Stimulated activated CD4-positive, alpha-beta T cell treated with anti-CD3 and anti-CD28 coated beads, Interleukin-1b, Interleukin-23, amount 100 ng/mL, for 4 hours (primary cell): ENCODE measurements around the gene AZIN2.
"Not testable (repeated sequence)": the region's sequence is repeated elsewhere in the genome, so short reads cannot be mapped to it uniquely, and the experiment has no call there.

ENCODE experiments used
- DNase-seq, 2 donors: peaks; one replicate each; pipeline ENCODE4 v3.0.0-alpha.2; 2020; ENCODE audit warnings: low read depth in 2 of 2

The AZIN2 gene

DNA sequence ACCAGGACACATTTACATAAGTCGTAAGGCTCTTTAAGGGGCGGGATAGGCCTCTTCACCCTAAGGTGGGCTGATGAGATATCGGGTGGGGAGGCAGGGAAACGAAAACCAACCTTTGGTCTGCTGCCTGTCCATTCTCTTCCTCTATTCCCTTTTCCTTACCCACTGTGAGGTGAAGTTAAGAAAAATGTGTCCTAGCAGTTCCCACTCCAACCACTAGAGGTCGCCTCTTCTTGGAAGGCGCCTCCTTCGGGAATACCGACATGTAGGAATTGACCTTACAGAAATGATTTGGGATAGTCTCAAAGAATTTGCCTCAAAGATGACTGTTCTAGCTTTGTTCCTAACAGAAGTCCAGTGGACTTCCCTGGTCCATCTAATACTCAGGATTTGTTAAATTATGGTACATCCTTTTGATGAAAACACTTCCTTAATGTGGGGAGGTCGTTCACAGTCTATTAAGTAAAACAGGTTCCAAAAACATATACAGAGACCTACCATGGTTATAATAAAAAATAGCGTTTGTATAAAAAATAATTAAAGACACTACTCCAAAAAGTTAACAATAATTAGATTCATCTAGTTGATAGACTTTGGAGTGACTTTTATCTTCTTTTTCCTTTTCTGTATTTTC lies 14.1 kb downstream of the AZIN2 start:
- DNase-seq: peak in 1 of 2 donors; percentile 24

DNA sequence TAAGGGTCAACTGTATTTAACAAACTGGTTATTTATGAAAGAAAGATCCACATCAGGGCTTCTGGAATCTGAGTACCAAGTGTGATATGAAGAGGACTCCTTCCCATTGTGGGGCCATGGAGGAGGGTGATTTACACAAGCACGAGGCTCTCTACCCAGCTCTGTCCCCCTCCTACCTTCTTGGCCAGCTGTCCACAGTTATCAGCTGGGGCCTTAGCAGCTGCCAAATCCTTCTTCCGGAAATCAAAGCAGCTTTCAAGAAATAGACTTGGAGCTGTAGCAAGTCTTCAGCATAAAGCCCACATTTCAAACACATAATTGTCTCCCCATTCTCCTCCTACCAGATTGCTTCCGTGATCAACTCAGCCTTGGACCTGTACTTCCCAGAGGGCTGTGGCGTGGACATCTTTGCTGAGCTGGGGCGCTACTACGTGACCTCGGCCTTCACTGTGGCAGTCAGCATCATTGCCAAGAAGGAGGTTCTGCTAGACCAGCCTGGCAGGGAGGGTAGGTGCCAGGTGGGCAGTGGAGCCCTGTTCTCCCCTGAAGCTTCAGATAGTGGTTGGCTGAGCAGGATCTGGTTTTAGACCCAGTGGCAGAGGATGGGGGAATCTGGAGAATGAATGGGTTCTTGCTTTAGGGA lies 15.5 kb downstream of the AZIN2 start:
- no peak for DNase-seq

DNA sequence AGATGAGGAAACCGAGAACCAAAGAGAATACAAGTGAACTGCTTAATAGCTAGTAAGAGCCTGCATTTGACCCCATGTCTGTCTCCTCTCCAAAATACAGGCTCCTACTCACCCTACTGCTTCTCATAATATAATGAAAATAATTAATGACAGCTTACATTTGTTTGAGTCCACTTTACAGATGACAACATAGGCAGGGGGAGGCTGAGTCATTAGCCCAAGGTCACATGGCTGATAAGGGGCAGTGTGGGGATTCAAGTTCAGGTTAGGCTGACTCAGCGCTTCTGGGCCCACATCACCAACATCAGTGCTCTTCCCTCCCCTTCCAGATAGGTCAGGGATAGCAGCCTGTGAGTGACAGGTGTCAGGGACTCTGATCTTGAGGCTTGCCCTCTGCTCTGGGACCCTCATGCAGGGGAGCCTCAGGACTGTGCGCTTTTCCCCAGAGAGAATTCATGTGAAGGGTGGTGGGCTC lies 16.2 kb downstream of the AZIN2 start:
- no peak for DNase-seq

DNA sequence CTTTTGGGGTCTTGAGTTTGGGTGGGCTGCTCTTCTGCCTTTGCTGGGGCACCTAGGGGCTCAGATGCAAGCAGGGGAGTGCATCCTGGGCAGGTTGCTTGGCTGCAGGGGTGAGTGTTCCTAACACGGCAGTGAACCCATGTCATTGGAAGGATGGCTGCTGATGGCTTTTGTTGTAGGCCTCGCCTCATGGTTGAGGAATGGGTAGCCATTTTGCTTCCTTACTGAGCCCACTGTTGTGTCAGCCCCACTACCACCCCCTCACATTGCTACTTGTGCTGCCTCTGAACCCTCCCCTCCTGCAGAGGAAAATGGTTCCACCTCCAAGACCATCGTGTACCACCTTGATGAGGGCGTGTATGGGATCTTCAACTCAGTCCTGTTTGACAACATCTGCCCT lies 16.8 kb downstream of the AZIN2 start:
- no peak for DNase-seq

DNA sequence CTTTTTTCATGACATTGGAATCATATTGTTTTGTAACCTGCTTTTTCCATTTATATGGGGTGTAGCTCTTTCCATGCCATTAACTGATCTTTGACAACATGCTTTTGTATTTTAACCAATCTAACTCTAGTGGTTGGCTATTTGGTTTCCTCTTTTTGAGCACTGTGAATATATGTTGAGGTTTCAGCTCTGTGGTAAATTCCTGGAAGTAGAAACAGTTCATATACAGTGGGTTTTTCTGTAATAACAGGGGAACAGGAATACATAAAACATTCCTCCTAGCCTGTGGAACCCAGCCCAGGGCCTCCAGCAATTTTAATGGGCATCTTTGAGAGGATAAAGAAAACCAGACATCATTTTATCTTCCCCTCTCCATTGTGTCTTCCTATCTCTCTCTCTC lies 17.4 kb downstream of the AZIN2 start:
- DNase-seq: no peak

DNA sequence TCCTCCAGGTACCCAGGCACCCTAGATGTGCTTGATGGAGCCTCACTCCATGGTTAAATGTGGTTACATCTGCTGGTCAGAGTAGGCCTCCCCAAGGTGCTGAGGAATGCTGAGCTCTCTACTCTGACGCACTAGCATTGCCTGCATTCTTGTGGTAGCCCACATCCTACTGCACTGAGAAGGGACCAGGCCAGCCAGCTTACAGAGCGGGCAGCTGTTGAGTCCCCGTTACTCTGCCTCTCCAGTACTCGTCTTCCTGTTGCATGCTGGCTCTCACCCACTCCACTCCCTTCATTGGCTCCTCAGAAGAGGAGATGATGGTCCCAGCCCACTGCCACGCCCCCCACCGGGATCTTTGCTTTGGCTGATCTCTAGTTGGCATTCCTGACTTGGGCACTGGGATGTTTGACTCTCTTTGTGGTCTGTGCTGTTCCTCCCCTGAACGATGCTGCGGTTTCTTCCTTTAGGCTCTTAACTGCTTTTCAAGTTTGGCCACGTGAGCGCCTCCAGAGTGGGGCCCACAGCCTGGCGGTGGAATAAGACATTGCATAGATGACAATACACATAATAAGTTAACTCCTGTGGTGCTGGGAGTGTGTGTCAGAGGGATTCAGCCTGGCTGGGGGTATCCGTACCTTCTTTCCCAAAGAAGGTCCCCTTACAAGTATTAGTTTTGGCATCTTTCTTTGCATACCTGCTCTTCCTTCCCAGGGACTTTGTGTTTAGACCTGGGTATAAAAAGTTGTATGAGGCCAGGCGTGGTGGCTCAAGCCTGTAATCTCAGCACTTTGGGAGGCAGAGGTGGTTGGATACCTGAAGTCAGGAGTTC lies 18.6 kb downstream of the AZIN2 start:
- peak; percentile 29 to 34 for DNase-seq

DNA sequence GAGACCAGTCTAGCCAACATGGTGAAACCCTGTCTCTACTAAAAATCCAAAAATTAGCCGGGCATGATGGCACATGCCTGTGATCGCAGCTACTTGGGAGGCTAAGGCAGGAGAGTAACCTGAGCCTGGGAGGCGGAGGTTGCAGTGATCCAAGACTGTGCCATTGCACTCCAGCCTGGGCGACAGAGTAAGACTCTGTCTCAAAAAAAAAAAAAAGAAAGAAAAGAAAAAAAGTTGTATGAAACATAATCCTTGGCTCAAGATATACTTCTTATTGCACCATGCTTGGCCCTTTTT lies 19.1 kb downstream of the AZIN2 start:
- DNase-seq: not testable (repeated sequence)

DNA sequence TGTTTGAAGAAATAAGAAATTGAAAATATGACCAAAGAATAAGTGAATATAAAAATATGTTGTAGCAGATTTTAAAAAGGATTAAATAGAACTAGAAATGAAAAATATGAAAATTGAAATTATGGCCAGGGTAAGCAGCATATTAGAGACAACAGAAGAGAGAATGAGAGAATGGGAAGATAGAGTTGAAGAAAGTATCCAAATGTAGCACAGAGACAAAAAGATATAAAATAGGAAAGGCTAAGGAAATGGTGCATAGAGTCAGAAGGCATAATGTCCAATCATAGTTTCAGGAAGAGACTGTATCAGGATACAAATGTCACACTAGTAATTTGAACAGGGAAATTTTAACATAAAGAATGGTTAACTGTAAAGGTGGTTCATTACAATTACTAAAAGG lies 29.5 kb downstream of the AZIN2 start:
- no peak for DNase-seq

DNA sequence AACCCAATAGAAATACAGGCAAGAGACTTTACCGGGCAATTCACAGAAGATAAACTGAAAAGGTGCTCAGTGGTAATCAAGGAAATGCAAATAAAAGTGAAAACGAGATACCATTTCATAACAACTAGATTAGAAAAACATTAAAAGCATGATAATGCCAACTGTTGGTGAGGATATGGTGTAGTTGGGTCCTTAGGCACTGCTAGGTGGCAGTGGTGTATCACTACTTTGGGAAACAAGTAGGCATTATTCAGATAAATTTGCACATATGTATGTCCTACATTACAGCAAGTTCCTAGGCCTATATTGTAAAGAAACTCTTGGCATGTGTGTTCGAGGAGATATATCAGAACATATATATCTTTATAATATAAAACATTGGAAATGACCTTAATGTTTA lies 31.0 kb downstream of the AZIN2 start:
- DNase-seq: no peak

DNA sequence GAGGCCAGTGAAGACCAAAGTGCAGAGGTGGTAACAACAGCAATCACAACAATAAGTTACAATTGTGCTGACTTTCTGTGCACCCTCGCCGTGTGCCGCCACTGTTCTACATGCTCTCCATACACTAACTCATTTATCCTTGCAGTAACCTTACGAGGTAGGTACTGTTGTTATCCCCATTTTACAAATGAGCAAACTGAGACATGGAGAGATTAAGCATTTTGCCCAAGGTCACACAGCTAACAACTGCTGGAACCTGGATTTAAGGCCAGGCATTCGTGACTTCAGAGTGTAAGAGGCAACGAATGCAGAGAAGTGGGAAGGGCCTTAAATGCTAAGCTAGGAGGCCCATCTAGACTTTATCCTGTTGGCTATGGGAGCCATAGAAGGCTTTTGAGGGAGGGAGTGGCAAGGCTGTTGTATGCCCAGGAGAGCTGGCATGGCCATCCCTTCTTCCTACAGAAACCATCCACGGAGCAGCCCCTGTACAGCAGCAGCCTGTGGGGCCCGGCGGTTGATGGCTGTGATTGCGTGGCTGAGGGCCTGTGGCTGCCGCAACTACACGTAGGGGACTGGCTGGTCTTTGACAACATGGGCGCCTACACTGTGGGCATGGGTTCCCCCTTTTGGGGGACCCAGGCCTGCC lies 36.6 kb downstream of the AZIN2 start:
- DNase-seq: no peak

DNA sequence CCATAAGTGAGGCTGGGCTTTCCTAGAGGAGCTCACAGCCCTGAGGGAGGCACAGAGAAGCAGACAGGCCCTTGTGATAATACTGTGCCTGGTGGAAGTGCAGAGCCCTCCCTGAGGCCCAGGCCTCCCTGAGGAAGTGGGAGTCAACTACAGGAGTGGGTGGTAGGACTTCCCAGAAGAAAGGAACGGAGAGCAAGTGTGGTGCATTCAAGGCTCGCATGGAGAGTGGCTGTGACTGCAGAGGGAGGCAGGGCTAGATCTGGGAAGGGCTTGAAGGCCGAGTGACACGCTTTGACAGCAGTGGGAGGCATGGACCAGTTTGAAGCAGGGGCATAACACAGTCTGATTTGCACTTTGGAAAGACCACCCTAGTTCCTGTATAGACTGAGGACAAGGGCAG lies 37.3 kb downstream of the AZIN2 start:
- DNase-seq: no peak

DNA sequence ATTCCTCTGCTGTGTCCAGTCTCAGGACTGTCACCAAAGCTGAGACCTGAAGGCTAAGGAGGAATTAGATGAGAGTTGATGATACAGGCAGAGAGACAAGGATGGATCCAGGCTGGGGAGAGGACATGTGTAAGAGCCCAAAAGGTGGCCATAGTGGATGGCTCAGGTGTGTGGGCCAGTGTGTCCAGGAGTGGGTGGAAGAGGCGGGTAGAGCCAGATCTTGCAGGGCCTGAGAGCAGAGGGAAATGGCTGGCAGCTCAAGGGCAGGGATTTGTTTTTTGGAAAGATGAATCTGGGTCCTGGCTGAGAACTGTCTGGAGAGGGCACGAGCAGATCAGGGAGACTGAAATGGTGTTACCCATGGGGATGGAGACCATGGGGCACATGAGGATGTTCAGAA lies 38.1 kb downstream of the AZIN2 start:
- no peak for DNase-seq

DNA sequence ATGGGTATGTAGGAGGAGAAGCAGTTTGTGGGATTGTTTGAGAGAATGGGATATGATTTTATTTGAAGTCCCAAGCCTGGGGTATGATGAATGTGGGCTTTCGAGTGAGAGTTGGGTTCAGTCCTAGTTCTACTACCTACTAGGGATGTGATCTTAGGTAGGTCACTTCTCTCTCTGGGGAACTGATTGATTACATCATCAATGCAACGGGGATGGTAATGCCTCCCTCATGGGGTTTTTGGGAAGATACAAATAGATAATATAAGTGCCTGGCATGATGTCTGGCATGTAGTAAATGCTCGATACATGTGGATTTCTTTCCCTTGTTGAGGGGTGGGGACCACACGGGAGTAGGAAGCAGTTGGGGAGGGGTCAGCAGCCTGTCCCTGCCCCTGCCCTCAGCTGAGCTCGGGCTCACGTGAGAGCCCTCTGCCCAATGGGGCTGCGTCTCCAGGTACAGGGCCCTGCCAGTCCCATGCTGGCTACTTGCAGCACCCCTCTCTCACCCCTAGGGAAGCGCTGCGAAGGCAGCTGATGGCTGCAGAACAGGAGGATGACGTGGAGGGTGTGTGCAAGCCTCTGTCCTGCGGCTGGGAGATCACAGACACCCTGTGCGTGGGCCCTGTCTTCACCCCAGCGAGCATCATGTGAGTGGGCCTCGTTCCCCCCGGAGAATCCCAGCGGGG lies 38.7 kb downstream of the AZIN2 start:
- no peak for DNase-seq

DNA sequence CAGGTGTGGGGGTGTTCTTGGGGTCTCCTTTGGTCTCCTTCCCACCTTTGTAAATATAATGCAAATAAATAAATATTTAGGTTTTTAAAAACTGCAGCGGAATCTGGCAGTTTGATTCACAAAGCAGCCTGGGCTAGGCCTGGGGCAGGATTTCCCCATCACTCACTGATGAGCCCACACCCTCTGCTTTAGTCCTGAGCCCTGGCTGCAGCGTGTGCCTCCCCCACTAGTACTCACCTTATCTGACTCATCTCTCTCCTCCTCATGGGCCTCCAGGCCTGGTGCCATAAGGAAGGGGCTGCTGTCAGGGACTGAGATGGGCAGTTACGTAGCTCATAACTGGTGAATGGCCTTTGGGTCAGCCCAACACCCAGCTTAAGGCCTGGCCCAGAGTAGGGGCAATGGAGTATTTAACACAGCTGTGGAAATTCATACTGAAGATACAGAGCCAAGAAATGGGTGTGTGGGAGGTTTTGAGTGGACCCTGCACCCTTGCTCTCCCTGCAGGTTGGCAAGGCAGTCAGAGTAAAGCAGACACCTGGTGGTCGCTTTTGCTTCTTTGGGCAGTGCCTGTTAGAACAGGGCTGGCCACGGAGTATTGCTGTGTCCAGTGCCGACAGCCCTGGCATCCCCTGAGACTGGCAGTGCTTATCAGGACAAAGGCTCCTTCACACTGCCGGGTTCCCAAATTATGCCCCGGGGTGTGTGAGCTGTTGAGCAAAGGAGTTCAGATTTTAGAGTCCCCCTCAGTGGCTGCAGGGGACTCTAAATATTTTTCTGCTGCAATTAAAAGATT lies 39.7 kb downstream of the AZIN2 start:
- no peak for DNase-seq

DNA sequence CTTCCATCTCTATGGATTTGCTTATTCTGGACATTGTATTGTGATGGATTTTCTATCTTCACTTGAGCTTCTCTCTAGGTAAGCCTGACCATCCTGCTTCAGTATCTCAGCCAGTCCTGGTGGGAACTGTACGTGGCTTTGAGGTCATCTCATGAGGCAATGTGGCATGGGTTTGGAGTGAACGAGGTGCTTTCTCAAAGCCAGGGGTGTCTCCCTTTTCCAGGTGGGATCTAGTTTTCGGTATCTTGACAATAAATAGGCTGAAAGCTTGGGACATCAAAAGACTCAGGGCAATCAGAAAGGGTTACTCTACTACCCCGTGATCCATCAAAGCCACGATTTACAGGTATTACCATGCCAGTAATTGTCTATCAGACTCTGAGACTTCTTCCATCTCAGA lies 40.8 kb downstream of the AZIN2 start:
- DNase-seq: no peak

DNA sequence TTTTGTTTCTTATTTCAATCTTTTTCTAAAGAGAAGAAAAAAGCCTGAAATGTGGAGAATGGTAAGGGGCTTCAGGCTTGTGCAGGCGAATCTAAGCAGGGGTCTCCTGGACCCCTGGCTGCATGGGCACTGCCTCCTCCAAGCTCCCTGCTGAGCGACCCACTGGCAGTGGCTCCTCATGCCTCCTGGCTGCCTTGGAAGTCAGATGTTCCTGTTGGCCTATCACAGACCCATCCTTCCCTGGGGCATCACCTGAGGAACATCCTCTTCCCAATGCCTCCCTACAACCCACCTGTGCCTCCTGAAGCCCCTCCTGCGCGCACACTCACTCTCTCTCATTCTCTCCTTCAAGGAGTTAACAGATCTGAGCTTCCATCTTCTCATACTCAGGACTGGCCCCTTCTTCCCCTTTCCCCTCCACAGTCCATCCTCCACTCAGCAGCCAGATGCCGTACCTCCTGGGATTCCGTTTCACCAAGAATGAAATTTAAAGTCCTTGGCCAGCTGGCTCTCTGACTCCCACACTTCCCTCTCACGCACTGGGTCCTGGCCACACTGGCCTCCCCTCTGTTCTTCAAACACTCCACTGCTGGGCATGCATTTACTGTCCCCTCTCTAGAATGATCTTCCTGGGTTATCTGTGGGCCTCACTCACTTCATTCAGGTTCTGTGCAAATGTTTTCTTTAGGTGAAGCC lies 41.7 kb downstream of the AZIN2 start:
- DNase-seq: no peak

DNA sequence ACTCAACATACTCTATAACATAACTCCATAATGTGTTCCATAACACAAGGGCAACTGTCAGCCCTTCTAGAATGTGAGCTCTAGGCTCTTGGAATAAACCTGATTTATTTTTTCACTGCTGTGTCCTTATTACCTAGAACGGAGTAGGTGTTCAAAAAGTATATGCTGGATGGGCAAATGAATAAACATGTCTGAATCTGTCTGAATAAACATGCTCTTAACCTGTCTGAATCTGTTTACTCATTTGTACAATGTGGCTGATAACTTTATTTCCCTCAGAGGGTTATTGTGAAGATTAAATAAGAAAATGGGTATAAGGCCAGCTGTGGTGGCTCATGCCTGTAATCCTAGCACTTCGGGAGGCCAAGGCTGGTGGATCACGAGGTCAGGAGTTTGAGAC lies 42.3 kb downstream of the AZIN2 start:
- DNase-seq: no peak

DNA sequence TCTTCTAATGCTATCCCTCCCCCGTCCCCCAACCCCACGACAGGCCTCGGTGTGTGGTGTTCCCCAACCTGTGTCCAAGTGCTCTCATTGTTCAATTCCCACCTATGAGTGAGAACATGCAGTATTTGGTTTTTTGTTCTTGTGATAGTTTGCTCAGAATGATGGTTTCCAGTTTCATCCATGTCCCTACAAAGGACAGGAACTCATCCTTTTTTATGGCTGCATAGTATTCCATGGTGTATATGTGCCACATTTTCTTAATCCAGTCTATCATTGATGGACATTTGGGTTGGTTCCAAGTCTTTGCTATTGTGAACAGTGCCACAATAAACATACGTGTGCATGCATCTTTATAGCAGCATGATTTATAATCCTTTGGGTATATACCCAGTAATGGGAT lies 43.7 kb downstream of the AZIN2 start:
- DNase-seq: not testable (repeated sequence)

DNA sequence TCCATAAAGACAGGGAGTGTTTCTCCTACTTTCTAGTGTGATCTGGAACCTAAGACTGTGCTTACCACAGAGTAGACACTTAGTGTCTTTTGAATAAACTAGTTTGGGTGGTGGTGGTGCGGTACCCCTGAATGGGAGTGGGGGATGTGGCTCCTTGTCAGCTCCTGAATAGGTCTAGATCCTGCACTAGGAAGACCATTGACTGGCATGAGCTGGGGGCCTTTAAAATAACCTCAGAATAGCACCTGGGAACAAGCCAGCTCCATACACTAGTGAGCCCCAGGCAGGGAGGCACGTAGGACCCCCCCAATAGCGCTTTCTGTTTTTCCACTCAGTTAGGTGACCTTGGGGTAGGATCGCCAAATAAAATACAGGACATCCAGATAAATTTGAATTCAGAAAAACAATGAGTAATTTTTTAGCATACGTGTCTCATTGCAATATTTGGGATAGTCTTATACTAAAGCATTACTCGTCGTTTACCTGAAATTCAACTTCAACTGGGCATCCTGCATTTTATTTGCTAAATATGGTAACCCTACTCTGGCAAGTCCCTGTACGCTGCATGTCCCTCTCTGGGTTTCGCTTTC lies 45.6 kb downstream of the AZIN2 start:
- no peak for DNase-seq
